ENCODE data around the gene TAF4B. TPM values are rescaled to one million over a fixed set of nuclear protein-coding genes. Genes with fewer than 3 reads are reported as not detected.
"Not testable (repeated sequence)": the region's sequence is repeated elsewhere in the genome, so short reads cannot be mapped to it uniquely, and the experiment has no call there.

Gene TAF4B
- total RNA-seq, 1 donor from 2014 or later: 1.6 TPM

DNA sequence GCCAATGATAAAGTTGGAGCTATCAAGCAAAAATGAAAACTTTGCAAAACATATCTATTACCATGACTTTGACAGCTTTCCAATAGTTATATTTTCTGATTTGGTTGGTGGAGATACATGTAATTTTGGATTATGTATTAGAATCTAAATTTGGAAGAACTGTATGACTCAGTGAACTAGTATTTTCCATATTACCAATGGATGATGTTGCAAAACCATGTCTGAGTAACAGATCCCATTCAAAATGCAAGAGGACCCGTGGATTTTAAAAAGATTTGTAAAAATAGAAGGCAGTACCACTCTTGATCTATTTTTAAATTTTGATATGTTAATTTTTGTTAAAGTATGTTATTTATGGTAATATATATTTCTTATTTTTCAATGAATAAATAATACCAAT, 83.0 kb downstream of the TAF4B start:
- DNase-seq (ENCODE audit: low spot score): no peak

- DNase-seq (ENCODE audit: low spot score): no peak
Measured at GRCh38 chr18:26312199-26312598, 86.0 kb downstream of the TAF4B start.

GRCh38 chr18:26317398-26317797, 91.2 kb downstream of the TAF4B start:
- no peak for DNase-seq (ENCODE audit: low spot score)

GRCh38 chr18:26320686-26321085, 94.4 kb downstream of the TAF4B start:
- no peak for DNase-seq (ENCODE audit: low spot score)

DNA sequence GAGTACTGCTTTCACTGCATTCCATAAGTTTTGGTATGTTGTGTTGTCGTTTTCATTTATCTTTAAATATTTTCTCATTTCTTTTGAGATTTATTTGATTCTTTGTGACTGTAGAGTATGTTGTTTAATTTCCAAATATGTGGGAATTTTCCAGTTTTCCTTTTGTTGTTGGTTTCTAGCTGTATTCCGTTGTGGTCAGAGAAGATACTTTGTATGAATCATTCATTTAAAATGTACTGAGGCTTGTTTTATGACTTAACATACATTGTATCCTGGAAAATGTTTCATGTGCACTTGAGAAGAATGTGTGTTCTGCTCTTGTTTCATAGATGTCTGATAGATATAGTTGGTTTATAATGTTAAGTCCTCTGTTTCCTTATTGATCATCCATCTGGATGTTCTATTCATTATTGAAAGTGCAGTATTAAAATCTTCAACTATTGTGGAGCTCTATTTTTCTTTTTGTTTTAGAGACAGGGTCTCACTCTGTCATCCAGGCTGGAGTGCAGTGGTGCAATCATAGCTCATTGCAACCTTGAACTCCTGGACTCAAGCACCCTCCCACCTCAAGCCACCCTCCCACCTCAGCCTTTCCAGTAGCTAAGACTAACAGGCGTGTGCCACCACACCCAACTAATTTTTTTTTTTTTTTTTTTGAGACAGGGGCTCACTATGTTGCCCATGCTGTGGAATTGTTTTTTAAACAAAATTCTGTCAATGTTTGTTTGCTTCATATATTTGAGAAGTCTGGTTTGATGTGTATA, 96.8 kb downstream of the TAF4B start:
- no peak for DNase-seq (ENCODE audit: low spot score)

DNA sequence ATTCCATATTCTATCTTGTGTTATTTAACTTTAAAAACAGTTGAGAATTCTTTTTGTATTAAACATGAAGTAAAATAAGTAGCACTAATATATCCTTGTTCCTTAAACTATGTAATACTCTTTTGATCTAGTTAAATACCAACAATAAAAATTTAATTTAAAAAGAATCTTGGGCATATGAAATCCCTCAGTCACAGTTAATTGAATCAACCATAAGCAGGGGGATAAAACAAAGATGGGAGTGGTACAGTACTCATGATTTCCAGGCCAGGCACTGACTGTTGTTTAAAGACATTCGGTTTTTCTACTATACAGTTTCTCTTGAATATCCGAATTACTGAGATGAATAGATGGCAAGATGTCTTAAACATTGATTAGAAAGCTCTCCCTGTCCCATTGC, 99.5 kb downstream of the TAF4B start:
- DNase-seq (ENCODE audit: low spot score): no peak

DNA sequence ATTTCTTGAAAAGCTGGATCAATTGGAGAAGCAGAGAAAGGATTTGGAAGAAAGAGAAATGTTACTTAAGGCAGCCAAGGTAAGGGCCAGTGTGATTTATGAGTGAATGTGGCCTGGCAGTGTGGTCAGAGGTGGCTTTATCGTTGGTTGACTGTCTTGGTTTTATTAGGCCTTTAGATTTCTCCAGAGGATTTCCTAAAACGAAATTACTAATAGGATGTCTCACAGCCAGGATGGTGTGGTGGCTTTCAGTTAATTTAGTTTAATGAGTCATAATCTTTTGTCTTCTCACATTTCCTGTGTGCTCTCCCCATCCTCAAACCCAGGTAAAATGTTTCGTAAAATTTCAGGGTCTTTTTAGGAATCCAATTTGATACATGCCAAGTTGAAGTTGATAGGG, 100.8 kb downstream of the TAF4B start:
- no peak for DNase-seq (ENCODE audit: low spot score)

GRCh38 chr18:26332991-26333390, 106.7 kb downstream of the TAF4B start:
- DNase-seq (ENCODE audit: low spot score): no peak

DNA sequence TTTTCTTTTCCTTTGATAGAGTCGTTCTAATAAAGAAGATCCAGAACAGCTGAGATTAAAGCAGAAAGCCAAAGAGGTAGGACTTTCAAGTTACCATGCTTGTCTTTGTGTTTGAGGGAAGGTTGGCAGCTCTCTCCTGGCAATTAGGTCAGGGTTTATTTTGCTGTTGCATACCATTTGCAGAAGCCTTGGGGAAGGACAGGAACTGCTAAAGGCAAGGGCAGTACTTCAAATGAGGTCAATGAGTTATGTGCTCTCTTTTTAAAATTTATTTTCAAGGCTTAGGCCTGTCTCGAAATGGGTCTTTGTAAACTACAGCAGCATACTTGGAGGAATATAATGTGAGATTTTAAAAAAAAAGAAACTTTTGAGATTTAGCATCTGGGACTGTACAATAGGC, 108.9 kb downstream of the TAF4B start:
- no peak for DNase-seq (ENCODE audit: low spot score)

DNA sequence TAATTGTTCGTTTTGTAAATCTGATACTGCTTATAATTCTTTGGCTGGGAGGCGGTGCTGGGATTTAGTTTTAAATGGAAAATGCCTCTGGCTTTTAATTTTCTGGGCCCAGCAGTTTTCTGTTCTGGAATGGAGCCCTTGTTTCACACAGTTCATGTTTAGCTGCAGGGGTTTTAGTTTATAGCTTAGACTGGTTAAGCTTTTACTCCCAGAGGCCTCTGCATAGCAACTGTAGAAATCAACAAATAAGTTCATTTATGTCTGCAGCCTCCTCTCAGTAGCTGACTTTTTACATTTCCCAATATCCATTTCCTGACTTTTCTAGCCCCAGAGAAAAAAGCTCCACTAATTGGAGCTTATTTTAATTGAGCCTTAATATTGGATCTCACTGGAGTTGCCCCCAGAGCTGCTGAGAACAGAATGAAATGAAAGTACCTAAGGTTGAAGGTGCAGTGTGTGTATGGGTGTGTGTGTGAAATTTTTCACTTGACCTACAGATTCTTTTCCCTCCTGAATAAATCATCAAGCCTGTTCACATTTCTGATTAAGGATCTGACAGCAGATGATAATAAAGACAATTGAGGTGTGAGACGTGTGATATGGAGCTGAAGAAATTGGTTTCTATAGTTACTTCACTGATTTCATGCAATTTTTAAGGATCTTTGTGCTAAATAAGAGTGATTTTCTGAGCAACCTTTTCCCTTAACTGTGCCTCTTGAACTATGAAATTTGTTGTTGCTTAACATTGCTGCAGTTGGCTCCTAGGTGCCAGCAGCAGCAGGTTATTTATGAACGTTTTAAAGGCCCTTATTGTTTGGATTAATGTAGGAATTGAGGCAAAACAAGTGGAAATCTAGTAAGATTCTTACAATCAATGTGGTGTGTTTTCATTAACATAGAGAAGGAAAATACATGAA, 109.6 kb downstream of the TAF4B start:
- no peak for DNase-seq (ENCODE audit: low spot score)

DNA sequence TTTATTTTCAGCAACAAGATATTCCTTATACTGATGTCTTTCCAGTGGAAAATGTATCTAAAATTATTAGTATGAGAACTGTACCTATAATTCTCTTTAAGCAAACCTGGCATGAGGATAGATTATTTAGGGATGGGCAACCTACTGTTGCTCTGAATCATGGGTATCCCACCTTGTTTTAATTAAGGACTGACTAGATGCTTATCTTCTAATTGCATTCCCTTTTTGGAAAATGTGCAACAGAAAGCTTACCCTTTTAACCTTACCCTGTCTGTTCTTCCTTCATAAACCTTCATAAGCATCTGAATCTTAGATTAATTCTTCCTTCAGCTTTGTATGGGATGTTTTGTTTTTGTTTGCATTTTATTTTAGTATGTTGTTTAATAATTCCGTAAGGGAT, 110.3 kb downstream of the TAF4B start:
- DNase-seq (ENCODE audit: low spot score): no peak

- no peak for DNase-seq (ENCODE audit: low spot score)
Measured at GRCh38 chr18:26342646-26343045, 116.4 kb downstream of the TAF4B start.

DNA sequence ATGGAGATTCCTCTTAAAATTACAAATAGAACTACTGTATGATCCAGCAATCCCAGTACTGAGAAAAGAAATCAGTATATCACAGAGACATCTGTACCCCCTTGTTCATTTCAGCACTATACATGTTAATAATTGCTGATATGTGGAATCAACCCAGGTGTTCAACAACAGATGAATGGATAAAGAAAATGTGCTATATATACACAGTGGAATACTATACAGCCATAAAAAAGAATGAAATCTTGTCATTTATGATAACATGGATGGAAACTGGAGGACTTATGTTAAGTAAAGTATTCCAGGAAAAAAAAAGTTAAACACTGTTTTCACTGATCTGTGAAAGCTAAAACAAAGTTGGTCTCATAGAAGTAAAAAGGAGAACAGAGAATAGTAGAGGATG, 124.7 kb downstream of the TAF4B start:
- no peak for DNase-seq (ENCODE audit: low spot score)

DNA sequence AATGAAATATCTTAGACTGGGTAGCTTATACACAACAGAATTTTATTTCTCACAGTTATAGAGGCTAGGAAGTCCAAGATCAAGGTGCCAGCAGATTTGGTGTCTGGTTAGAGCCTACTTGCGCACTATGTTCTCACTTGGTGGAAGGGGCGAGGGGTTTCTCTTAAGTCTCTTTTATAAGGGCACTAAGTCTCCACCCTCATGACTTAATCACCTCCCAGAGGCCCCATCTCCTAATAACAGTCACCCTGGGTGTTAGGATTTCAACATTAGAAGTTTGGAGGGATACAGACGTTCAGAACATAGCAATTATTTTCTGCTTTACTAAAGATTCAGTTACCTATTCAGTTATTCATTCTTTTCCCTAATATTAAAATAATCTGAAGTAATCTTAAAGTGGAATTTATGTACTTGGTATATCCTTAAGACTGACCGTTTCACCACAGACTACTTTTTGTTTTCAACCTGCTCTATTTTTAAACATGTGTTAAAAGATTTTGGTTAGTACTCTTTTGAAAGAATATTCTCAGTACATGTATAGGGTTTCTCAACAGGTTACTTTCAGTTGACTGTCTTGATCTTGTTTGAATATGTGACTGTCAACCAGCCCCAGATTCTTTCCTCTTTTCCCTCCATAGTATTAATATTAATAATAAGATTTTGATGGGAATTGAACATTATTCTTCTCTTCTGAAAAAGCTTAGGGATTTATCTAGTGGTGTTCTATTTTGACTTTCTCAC, 130.0 kb downstream of the TAF4B start:
- DNase-seq (ENCODE audit: low spot score): no peak

DNA sequence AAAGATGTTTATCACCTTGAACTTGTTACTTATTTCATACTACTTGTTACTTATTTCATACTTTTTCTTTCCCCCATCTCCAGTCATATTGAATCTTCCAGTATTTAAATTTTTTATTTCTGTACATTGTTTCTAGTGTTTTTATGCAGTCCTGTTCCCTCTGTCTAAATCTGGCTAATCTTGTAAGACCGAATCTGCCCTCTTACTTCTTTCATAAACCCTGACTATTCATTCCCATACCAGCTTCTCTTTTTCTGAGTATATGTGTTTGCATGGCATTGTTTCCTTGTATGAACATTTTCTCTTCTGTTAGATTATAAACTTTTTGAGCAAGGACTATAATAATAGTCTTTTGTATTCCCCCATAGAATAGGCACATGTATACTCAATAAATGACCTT, 131.7 kb downstream of the TAF4B start:
- DNase-seq (ENCODE audit: low spot score): no peak

- no peak for DNase-seq (ENCODE audit: low spot score)
Measured at GRCh38 chr18:26362021-26362420, 135.8 kb downstream of the TAF4B start.

DNA sequence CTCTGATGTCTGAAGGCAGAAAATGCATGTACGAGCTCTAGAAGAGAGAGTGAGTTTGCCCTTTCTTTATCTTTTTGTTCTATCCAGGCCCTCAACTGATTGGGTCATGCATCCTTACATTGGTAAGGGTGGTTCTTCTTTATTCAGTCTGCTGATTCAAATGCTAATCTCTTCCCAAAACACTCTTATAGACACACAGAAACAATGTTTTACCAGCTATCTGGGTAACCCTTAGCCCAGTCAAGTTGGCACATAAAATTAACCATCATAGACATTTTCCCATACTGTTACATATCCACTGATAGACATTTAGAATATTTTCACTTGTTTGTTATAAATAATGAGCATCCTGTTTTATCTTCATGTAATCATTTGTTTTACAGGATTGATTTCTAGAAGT, 141.2 kb downstream of the TAF4B start:
- no peak for DNase-seq (ENCODE audit: low spot score)

DNA sequence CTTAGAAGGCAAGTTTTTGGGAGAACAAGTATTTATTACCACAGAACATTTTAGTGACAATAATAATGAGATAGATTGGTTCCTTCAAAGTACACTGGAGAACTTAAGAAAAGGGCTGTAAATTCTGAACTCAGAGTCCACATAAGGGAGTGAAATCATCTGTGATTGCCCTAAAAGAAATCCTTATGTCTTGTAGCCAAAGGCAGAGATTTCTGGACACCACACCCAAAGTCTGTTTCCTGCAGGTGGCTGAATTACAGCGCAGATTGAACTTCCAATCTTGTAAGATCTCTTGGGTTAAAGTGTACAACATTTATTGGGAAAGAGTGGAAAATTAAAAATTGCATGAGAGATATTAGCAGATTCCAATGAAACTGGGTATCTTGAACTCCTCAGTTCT, 143.8 kb downstream of the TAF4B start:
- no peak for DNase-seq (ENCODE audit: low spot score)

- no peak for DNase-seq (ENCODE audit: low spot score)
Measured at GRCh38 chr18:26376105-26376504, 149.9 kb downstream of the TAF4B start.

DNA sequence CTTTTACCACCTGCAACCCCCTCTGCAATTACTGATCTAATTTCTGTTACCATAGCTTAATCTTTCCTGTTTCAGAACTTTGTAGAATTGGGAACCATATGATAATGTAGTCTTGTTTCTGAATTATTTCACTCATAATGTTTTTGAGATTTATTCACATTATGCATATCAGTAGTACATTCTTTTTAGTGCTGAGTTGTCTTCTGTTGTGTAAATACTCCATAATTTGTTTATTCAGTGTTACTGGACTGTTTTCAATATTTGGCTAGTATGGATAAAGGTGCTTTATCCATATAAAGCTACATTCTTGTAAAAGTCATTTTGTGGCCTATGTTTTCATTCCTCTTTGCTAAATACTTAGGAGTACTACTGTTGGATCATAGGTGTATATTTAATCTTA, 152.5 kb downstream of the TAF4B start:
- no peak for DNase-seq (ENCODE audit: low spot score)

GRCh38 chr18:26381555-26381954, 155.3 kb downstream of the TAF4B start:
- DNase-seq (ENCODE audit: low spot score): not testable (repeated sequence)

Measured in mucosa of gallbladder (tissue), 1 donor.